Heart left ventricle (tissue), 13 donors: Measurements from ENCODE around the gene NTF3.

Experiments used
- CTCF ChIP-seq, 12 donors: fragments of 200-600 bp; sonication (generic) in 4 of 12; IDR thresholded peaks; one replicate each; pipeline versions ENCODE4 v1.5.0 to v1.8.0; 2018 to 2022; ENCODE audit warnings: antibody characterized with exemption in 12 of 12, mild to moderate bottlenecking in 5 of 12
- POLR2A ChIP-seq, 2 donors: fragments of 450-650 bp; IDR thresholded peaks; one replicate each; pipeline ENCODE4 v1.6.1; 2017; ENCODE audit warnings: antibody characterized with exemption in 2 of 2, mild to moderate bottlenecking in 2 of 2, moderate library complexity in 2 of 2
- donor health status: ischemic (EF 13 %, LVEDD 7.1; RV severe dilation, severe dysfunction).
- donor health status: DM: no; HTN: yes; CAD: no.
- donor health status: DM: no; HTN: no; CAD: no.
- donor health status: ischemic (EF 25% LVEDD 6.9; RV normal size, moderate dysfunction).
- donor health status: ischemic (EF 25% LVEDD 5.7; RV mildly dilated, moderate dysfunction).
- donor health status: ischemic (EF 35%, LVEDD 5.7; RV mildly dilated, moderate dysfunction).
- donor health status: nonischemic (EF 11% LVEDD 7.7; RV severe dilation, severe dysfunction).
- donor health status: DM: yes; HTN: yes; CAD: no.
- donor health status: PGD.
- donor health status: ischemic (EF 29% LVEDD 5.4; RV normal size, mild dysfunction).
- donor health status: nonischemic (EF 23%, LVEDD 6.1; RV moderate dilation, normal function).

- no peak for TF ChIP-seq CTCF (IDR thresholded peaks at IDR 0.05)
- TF ChIP-seq POLR2A (IDR thresholded peaks at IDR 0.05), result no peak
These were observed 73.8 kb downstream of the NTF3 start for GRCh38 chr12:5505751-5506150.
